ENCODE data around the gene CLDND2. TPM values are rescaled to one million over a fixed set of nuclear protein-coding genes. Genes with fewer than 3 reads are reported as not detected.

Gene CLDND2
- total RNA-seq, 1 experiment from 2014 or later = not detected

DNA sequence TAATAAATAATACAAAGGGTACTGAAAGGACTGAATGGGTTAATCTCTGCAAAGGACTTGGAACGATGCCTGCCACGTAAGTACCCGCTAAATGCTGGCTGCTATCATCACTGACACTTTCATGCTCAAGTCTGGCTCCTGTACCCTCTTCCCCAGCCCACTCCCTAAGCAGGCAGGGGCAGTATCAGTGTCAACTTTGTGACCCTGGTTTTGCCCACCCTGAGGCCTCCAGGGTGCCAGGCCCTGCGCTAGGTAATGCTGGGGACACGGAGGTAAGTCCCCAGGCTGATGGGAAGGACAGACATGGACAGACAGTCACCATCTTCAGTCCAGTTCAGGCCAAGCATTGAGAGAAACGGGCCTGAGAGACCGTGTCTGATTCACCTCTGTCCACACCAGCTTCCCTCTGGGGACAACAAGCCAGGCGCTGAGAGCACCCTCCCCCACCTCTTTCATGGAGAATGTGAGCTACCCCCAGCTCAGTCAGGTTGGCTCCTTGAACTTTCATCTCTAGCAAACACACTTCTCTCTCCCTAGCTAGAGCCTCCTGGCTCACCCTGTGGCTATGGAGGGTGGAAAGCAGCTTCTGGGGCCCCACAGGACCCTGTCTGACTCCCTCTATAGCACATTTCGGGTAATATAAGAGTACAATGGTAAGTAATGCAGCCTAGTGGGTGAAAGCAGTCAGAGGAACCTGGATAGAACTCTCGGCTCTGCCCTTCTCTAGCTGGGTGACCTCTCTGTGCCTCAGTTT is 3.4 kb downstream of the CLDND2 start:
- DNase-seq = no peak
- no peak for TF ChIP-seq CTCF (conservative IDR thresholded peaks at IDR 0.05)
- Histone ChIP-seq H2BK12ac (ENCODE audit: insufficient read length, low read depth, low read length) (no peak overlapping the region), H3K56ac (ENCODE audit: insufficient read length, low read depth, low read length) (no peak overlapping the region), H4K5ac (ENCODE audit: insufficient read length, low read depth, low read length) (no peak overlapping the region), H3K79me2 (ENCODE audit: insufficient read depth, low read length) (no peaks in the 10 kb centered on the region), H2AK5ac (ENCODE audit: insufficient read length, low read length) (no peak overlapping the region), H3K27ac (ENCODE audit: insufficient read length, low read depth, low read length) (no peak overlapping the region), H3K9me3 (ENCODE audit: control insufficient read depth, low read depth, low read length) (no peaks in the 10 kb centered on the region), H2BK15ac (ENCODE audit: low read depth, low read length) (no peak overlapping the region), H3K18ac (ENCODE audit: insufficient read length, low read depth, low read length) (no peak overlapping the region), H3K27me3 (ENCODE audit: insufficient read depth, low read length) (no peaks in the 10 kb centered on the region), H3K14ac (ENCODE audit: insufficient read depth, low read length) (no peak overlapping the region), H3K23ac (ENCODE audit: insufficient read length, low read depth, low read length) (no peak overlapping the region), H3T11ph (ENCODE audit: low read length) (no peak overlapping the region), H2AFZ (ENCODE audit: low read length) (no peak overlapping the region), H2BK120ac (ENCODE audit: low read depth, low read length, poor library complexity, severe bottlenecking) (no peak overlapping the region), H2BK20ac (ENCODE audit: low read depth, low read length, poor library complexity, severe bottlenecking) (no peak overlapping the region), H3K23me2 (ENCODE audit: insufficient read length, low read depth, low read length, poor library complexity, severe bottlenecking) (peaks cover 21% of the 10 kb centered on the region), H3K79me1 (ENCODE audit: insufficient read depth, low read depth, low read length, poor library complexity, severe bottlenecking) (no peaks in the 10 kb centered on the region), H3K9ac (ENCODE audit: extremely low read depth, insufficient read length, low read length) (peak overlapping the region; percentile 62), H4K8ac (replicated peaks; ENCODE audit: insufficient read length, low read depth, low read length) (no peak overlapping the region), H3K4ac (ENCODE audit: low read depth, low read length) (no peak overlapping the region), H4K20me1 (ENCODE audit: control insufficient read depth, insufficient read depth, insufficient read length) (no peaks in the 10 kb centered on the region), H3K4me2 (ENCODE audit: insufficient read depth, insufficient read length, low read length) (peak overlapping the region; percentile 89), H2BK5ac (ENCODE audit: insufficient read length, low read length) (no peak overlapping the region), H3K4me1 (ENCODE audit: insufficient read depth, low read length) (no peaks in the 10 kb centered on the region), H4K91ac (ENCODE audit: insufficient read length, low read depth, low read length) (no peak overlapping the region)
- Mint-ChIP-seq H3K27ac (peak overlapping the region; percentile 60 to 96 (median 78); a peak in 6 of 7 replicates), H3K4me1 (peaks cover 34 to 37% of the 10 kb centered on the region in 2 experiments), H3K27me3 (ENCODE audit: low read depth) (peaks cover 3% of the 10 kb centered on the region), H3K9me3 (no peaks in the 10 kb centered on the region), H3K36me3 (ENCODE audit: insufficient read depth in 1 of 3, low read depth in 3 of 3) (no peaks in the 10 kb centered on the region), H3K4me3 (peak overlapping the region; percentile 95 to 100)
- no CpG with 5 or more reads among the region's 10 CpGs for WGBS (ENCODE audit: extremely low coverage, insufficient read length, low lambda C conversion rate)

Data from H9 (cell line).